Natural killer cell (primary cell): ENCODE data around the gene GPR26. TPM values are rescaled to one million over a fixed set of nuclear protein-coding genes. Genes with fewer than 3 reads are reported as not detected.
"Not testable (repeated sequence)": the region's sequence is repeated elsewhere in the genome, so short reads cannot be mapped to it uniquely, and the experiment has no call there.

Experiments
- ATAC-seq, 3 donors: fragments of 150-1000 bp in 2 of 3; fragments of 200-7000 bp in 1 of 3; cut with Tn5 transposase; 1 replicate in 1 of 3; 2 replicates in 2 of 3; pipeline ENCODE4 v1.10.0; 2021; ENCODE audit warnings: mild to moderate bottlenecking in 2 of 3, moderate library complexity in 2 of 3
- DNase-seq, 2 donors: peaks; one replicate each; pipeline versions ENCODE4 v3.0.0 to v3.0.0-alpha.2; 2013 to 2021; ENCODE audit warnings: mixed read lengths in 1 of 2
- H3K27ac ChIP-seq: one replicate; pipeline ENCODE4 v1.5.1; 2013; ENCODE audit warnings: mild to moderate bottlenecking, low read length
- H3K27me3 ChIP-seq: one replicate; pipeline ENCODE4 v1.6.1; 2013; ENCODE audit warnings: low read length; ENCODE audit not compliant: control insufficient read depth, insufficient read depth
- H3K36me3 ChIP-seq: one replicate; pipeline ENCODE4 v1.6.1; 2013; ENCODE audit warnings: low read length; ENCODE audit not compliant: control insufficient read depth, insufficient read depth
- H3K4me1 ChIP-seq: one replicate; pipeline ENCODE4 v1.6.1; 2013; ENCODE audit warnings: low read length; ENCODE audit not compliant: control insufficient read depth, insufficient read depth
- H3K4me3 ChIP-seq: one replicate; pipeline ENCODE4 v1.5.1; 2013; ENCODE audit warnings: low read length
- H3K9me3 ChIP-seq: one replicate; pipeline ENCODE4 v1.6.1; 2013; ENCODE audit warnings: low read length; ENCODE audit not compliant: control insufficient read depth, insufficient read depth
- H3K27ac Mint-ChIP-seq, 2 donors: one replicate each; pipeline ENCODE4 v1.8.0; 2022; ENCODE audit warnings: mild to moderate bottlenecking in 2 of 2, mixed read lengths in 2 of 2, moderate library complexity in 1 of 2
- H3K27me3 Mint-ChIP-seq, 2 donors: one replicate each; pipeline ENCODE4 v1.8.0; 2022; ENCODE audit warnings: low read depth in 2 of 2, mixed read lengths in 2 of 2
- H3K36me3 Mint-ChIP-seq: one replicate; pipeline ENCODE4 v1.8.0; 2022; ENCODE audit warnings: mixed read lengths
- H3K4me1 Mint-ChIP-seq, 2 donors: one replicate each; pipeline ENCODE4 v1.8.0; 2022; ENCODE audit warnings: mixed read lengths in 2 of 2
- H3K4me3 Mint-ChIP-seq: one replicate; pipeline ENCODE4 v1.8.0; 2022; ENCODE audit warnings: mild to moderate bottlenecking, moderate library complexity, mixed read lengths
- H3K9me3 Mint-ChIP-seq, 2 donors: one replicate each; pipeline ENCODE4 v1.8.0; 2022; ENCODE audit warnings: mixed read lengths in 2 of 2
- WGBS: methylation state at CpG from one replicate; pipeline ENCODE4 v1.1.7; 2013; ENCODE audit warnings: missing lambda C conversion rate; ENCODE audit not compliant: insufficient coverage; 5-methylcytosine and 5-hydroxymethylcytosine counted together
- intact Hi-C: fragments of 100-400 bp; cut with micrococcal nuclease; formaldehyde crosslinking; loops from one replicate; pipeline ENCODE4 v1.14.2; 2022
- total RNA-seq, 4 donors: library from RNA; stranded (reverse); fragments of 120-200 nt in 1 of 4; gene quantifications; one replicate each; pipeline versions ENCODE4 v1.2.3 to v1.2.4, GENCODE V29; 2013 to 2022
- TF ChIP-seq, protein P1 (sequence below): fragments of 200-600 bp; IDR thresholded peaks from one replicate; pipeline ENCODE4 v1.8.0; 2022; ENCODE audit warnings: antibody characterized with exemption

Gene GPR26
- total RNA-seq, 3 donors from 2014 or later (not counting 1 experiment from before 2014, with no cell fraction given): not detected

DNA sequence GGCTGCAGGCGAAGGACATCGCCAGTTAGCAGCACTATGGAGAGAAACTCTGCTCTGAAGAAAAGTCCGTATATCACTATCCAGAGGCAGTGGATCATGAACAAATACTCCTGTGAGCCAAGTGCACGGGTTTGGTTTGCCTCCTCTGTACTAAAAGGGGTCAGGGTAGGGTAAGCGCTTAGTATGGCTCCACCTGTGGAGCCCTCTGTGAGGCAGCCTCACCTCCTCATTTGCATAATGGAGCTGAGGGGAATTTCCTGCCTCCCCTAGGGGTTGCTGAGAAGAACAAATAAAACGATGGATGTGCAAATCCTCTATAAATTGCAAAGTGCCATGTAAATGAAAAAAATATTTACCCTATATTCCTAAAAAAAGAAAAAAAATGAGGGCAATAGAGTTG is 63.4 kb downstream of the GPR26 start:
- no peak overlapping the region for H3K4me3 Mint-ChIP-seq
- Histone ChIP-seq H3K36me3 (no peaks in the 10 kb centered on the region), H3K4me3 (no peak overlapping the region), H3K9me3 (no peaks in the 10 kb centered on the region), H3K27me3 (no peaks in the 10 kb centered on the region), H3K27ac (no peak overlapping the region), H3K4me1 (no peaks in the 10 kb centered on the region)
- no peak for DNase-seq
- TF ChIP-seq, protein P1, sequence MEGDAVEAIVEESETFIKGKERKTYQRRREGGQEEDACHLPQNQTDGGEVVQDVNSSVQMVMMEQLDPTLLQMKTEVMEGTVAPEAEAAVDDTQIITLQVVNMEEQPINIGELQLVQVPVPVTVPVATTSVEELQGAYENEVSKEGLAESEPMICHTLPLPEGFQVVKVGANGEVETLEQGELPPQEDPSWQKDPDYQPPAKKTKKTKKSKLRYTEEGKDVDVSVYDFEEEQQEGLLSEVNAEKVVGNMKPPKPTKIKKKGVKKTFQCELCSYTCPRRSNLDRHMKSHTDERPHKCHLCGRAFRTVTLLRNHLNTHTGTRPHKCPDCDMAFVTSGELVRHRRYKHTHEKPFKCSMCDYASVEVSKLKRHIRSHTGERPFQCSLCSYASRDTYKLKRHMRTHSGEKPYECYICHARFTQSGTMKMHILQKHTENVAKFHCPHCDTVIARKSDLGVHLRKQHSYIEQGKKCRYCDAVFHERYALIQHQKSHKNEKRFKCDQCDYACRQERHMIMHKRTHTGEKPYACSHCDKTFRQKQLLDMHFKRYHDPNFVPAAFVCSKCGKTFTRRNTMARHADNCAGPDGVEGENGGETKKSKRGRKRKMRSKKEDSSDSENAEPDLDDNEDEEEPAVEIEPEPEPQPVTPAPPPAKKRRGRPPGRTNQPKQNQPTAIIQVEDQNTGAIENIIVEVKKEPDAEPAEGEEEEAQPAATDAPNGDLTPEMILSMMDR: no peak
- no peaks in the 10 kb centered on the region for H3K36me3 Mint-ChIP-seq
- H3K27me3 Mint-ChIP-seq: no peaks in the 10 kb centered on the region
- H3K9me3 Mint-ChIP-seq: no peaks in the 10 kb centered on the region
- no peak overlapping the region for H3K27ac Mint-ChIP-seq
- intact Hi-C loops: no loop called here
- WGBS: 77% methylated on average over 4 of the region's 6 CpGs
- no peak for ATAC-seq
- H3K4me1 Mint-ChIP-seq: no peaks in the 10 kb centered on the region

DNA sequence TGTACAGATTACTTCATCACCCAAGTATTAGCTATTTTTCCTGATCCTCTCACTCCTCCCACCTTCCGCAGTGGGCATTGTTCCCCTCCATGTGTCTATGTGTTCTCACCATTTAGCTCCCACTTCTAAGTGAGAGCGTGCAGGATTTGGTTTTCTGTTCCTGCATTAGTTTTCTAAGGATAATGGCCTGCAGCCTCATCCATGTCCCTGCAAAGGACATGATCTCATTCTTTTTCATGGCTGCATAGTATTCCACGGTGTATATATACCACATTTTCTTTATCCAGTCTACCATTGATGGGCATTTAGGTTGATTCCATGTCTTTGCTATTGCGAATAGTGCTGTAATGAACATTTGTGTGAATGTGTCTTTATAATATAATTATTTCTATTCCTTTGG is 70.8 kb downstream of the GPR26 start:
- DNase-seq, ATAC-seq, H3K4me3 ChIP-seq, intact Hi-C loops, H3K9me3 ChIP-seq, H3K27ac ChIP-seq, H3K36me3 Mint-ChIP-seq, H3K36me3 ChIP-seq, H3K9me3 Mint-ChIP-seq, H3K4me3 Mint-ChIP-seq, H3K4me1 ChIP-seq, H3K27ac Mint-ChIP-seq, H3K27me3 Mint-ChIP-seq, H3K27me3 ChIP-seq, H3K4me1 Mint-ChIP-seq: not testable (repeated sequence)
- 92% methylated on average over 3 of the region's 4 CpGs for WGBS

- peaks cover 0 to 2% of the 10 kb centered on the region in 2 donors for H3K9me3 Mint-ChIP-seq
- H3K27ac ChIP-seq: no peak overlapping the region
- peaks cover 10 to 15% of the 10 kb centered on the region in 2 donors for H3K27me3 Mint-ChIP-seq
- no peaks in the 10 kb centered on the region for H3K9me3 ChIP-seq
- TF ChIP-seq, protein P1: no peak
- WGBS: 70% methylated on average over 7 of the region's 7 CpGs
- intact Hi-C loops: no loop called here
- no peaks in the 10 kb centered on the region for H3K36me3 Mint-ChIP-seq
- no peaks in the 10 kb centered on the region for H3K4me1 Mint-ChIP-seq
- no peaks in the 10 kb centered on the region for H3K4me1 ChIP-seq
- no peak for ATAC-seq
- H3K4me3 Mint-ChIP-seq: no peak overlapping the region
- no peak overlapping the region for H3K4me3 ChIP-seq
- no peaks in the 10 kb centered on the region for H3K36me3 ChIP-seq
- H3K27ac Mint-ChIP-seq: no peak overlapping the region
- H3K27me3 ChIP-seq: no peaks in the 10 kb centered on the region
- DNase-seq: no peak
Measured at GRCh38 chr10:123741146-123741545, 75.0 kb downstream of the GPR26 start.

DNA sequence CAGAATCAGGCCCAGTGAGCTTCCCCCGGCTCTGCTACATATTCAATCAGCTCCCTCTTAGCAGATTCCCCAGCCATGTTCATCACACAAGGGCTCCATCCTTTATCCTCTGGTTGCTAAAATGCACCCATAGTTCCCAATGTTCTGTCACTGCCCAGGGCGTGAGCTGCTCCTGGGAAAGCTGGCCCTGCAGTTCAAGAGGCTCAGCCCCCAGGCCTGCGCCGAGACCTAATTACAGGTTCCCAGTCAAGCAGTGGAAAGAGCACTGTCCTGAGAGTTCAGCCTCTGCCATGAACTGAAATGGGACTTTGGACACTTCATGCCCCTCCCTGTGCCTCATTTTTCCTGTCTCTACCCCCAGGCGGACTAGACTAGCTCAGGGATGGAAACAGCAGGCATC is 75.6 kb downstream of the GPR26 start:
- no peaks in the 10 kb centered on the region for H3K27me3 ChIP-seq
- H3K4me1 ChIP-seq: no peaks in the 10 kb centered on the region
- H3K9me3 ChIP-seq: no peaks in the 10 kb centered on the region
- no peaks in the 10 kb centered on the region for H3K36me3 ChIP-seq
- H3K27me3 Mint-ChIP-seq: peaks cover 10 to 15% of the 10 kb centered on the region in 2 donors
- ATAC-seq (no peak), DNase-seq (no peak)
- H3K27ac ChIP-seq: no peak overlapping the region
- H3K36me3 Mint-ChIP-seq: no peaks in the 10 kb centered on the region
- H3K4me1 Mint-ChIP-seq: no peaks in the 10 kb centered on the region
- no peak overlapping the region for H3K27ac Mint-ChIP-seq
- H3K4me3 Mint-ChIP-seq: no peak overlapping the region
- WGBS: 82% methylated on average over 5 of the region's 5 CpGs
- intact Hi-C loops: no loop called here
- H3K9me3 Mint-ChIP-seq: peaks cover 0 to 2% of the 10 kb centered on the region in 2 donors
- H3K4me3 ChIP-seq: no peak overlapping the region
- TF ChIP-seq, protein P1: no peak
